ENCODE results near the gene SLC9A3. TPM values are rescaled to one million over a fixed set of nuclear protein-coding genes. Genes with fewer than 3 reads are reported as not detected.
A peak's percentile ranks its signal among the peaks of the same experiment; 100 is the strongest.

SLC9A3 gene
- total RNA-seq, 2 experiments from 2014 or later: 2.3 to 2.5 TPM

- Histone ChIP-seq H3K4me1 (ENCODE audit: insufficient read depth, low read length) (peaks cover 21% of the 10 kb centered on the region), H3K36me3 (ENCODE audit: insufficient read depth, low read length) (no peaks in the 10 kb centered on the region), H3K27ac (ENCODE audit: low read depth in 1 of 2, low read length in 2 of 2) (no peak overlapping the region), H3K9me3 (ENCODE audit: control insufficient read depth in 1 of 2, insufficient read depth in 1 of 2, low read length in 2 of 2) (peaks cover 0 to 28% of the 10 kb centered on the region in 2 experiments), H3K4me3 (ENCODE audit: low read length) (no peak overlapping the region), H3K27me3 (ENCODE audit: control insufficient read depth in 1 of 2, insufficient read depth in 2 of 2, low read length in 2 of 2) (peaks cover 36 to 75% of the 10 kb centered on the region in 2 experiments)
- no peak for TF ChIP-seq CTCF (IDR thresholded peaks at IDR 0.05)
- Mint-ChIP-seq H3K27ac (no peak overlapping the region), H3K27me3 (peaks cover 54% of the 10 kb centered on the region), H3K36me3 (ENCODE audit: low read depth) (no peaks in the 10 kb centered on the region), H3K4me1 (ENCODE audit: low read depth) (peaks cover 26% of the 10 kb centered on the region), H3K4me3 (no peak overlapping the region), H3K9me3 (no peaks in the 10 kb centered on the region)
- ChIA-PET CTCF (no interaction called here), POLR2A (interaction anchor here (1.4 kb wide), 1 partner anchor 10 kb away, joined by 3 read pairs; no protein-coding TSS in a partner anchor)
- ATAC-seq (ENCODE audit: poor library complexity): no peak
- peak in 2 of 14 experiments; percentile 11 to 41 for DNase-seq
- intact Hi-C loops (cut with DNase I, micrococcal nuclease): no loop called here
Measured at GRCh38 chr5:530001-530955, 6.0 kb upstream of the SLC9A3 start.

- Mint-ChIP-seq H3K4me3 (no peak overlapping the region), H3K27me3 (peaks cover 60% of the 10 kb centered on the region), H3K4me1 (ENCODE audit: low read depth) (peaks cover 31% of the 10 kb centered on the region), H3K36me3 (ENCODE audit: low read depth) (no peaks in the 10 kb centered on the region), H3K9me3 (no peaks in the 10 kb centered on the region), H3K27ac (no peak overlapping the region)
- H3K9me3 ChIP-seq (ENCODE audit: control insufficient read depth in 1 of 2, insufficient read depth in 1 of 2, low read length in 2 of 2): peaks cover 0 to 24% of the 10 kb centered on the region in 2 experiments
- ATAC-seq (ENCODE audit: poor library complexity) (no peak), DNase-seq (no peak)
- ChIA-PET POLR2A (interaction anchor here (1.4 kb wide), 1 partner anchor 9 kb away, joined by 3 read pairs; no protein-coding TSS in a partner anchor), CTCF (no interaction called here)
- intact Hi-C loops (cut with DNase I, micrococcal nuclease): no loop called here
- TF ChIP-seq CTCF (IDR thresholded peaks at IDR 0.05): no peak
- no peak overlapping the region for H3K4me3 ChIP-seq (ENCODE audit: low read length)
- H3K27me3 ChIP-seq (ENCODE audit: control insufficient read depth in 1 of 2, insufficient read depth in 2 of 2, low read length in 2 of 2): peaks cover 44 to 82% of the 10 kb centered on the region in 2 experiments
- no peaks in the 10 kb centered on the region for H3K36me3 ChIP-seq (ENCODE audit: insufficient read depth, low read length)
- no peak overlapping the region for H3K27ac ChIP-seq (ENCODE audit: low read depth in 1 of 2, low read length in 2 of 2)
- peaks cover 21% of the 10 kb centered on the region for H3K4me1 ChIP-seq (ENCODE audit: insufficient read depth, low read length)
Measured at GRCh38 chr5:528629-529511, 4.6 kb upstream of the SLC9A3 start.
